Adrenal gland (tissue), 19 donors: ENCODE measurements around the gene GOLGA8H. TPM values are rescaled to one million over a fixed set of nuclear protein-coding genes. Genes with fewer than 3 reads are reported as not detected.
A peak's percentile ranks its signal among the peaks of the same experiment; 100 is the strongest.
"Not testable (repeated sequence)": the region's sequence is repeated elsewhere in the genome, so short reads cannot be mapped to it uniquely, and the experiment has no call there.

Experiments
- DNase-seq, 7 donors: peaks; one replicate each; pipeline ENCODE4 v3.0.0-alpha.2; 2019 to 2020
- H3K27ac ChIP-seq, 5 donors: fragments of 200-600 bp; sonication (generic) in 4 of 5; 1 replicate in 3 of 5; 2 replicates in 2 of 5; pipeline versions ENCODE4 v1.5.1 to v1.8.0; 2016 to 2020; ENCODE audit warnings: mild to moderate bottlenecking in 1 of 5
- H3K27me3 ChIP-seq: fragments of 200-600 bp; 2 replicates; pipeline ENCODE4 v1.8.0; 2021
- H3K36me3 ChIP-seq, 2 donors: fragments of 200-600 bp; replicated peaks in 1 of 2; 1 replicate in 1 of 2; 2 replicates in 1 of 2; pipeline versions ENCODE4 v1.5.1 to v1.8.0; 2018 to 2022
- H3K4me1 ChIP-seq, 2 donors: fragments of 200-600 bp; replicated peaks in 1 of 2; 1 replicate in 1 of 2; 2 replicates in 1 of 2; pipeline versions ENCODE4 v1.5.1 to v1.8.0; 2018 to 2021
- H3K4me3 ChIP-seq, 4 donors: fragments of 200-600 bp; sonication (generic) in 3 of 4; one replicate each; pipeline ENCODE4 v1.5.1; 2016 to 2018
- H3K9me3 ChIP-seq, 3 donors: fragments of 200-600 bp; sonication (generic) in 1 of 3; replicated peaks in 1 of 3; 1 replicate in 2 of 3; 2 replicates in 1 of 3; pipeline versions ENCODE4 v1.5.1 to v1.8.0; 2016 to 2021
- CTCF ChIP-seq, 6 experiments: fragments of 450-650 bp in 4 of 6; fragments of 200-600 bp in 2 of 6; sonication (generic) in 1 of 6; IDR thresholded peaks; 1 replicate in 5 of 6; 2 replicates in 1 of 6; pipeline versions ENCODE4 v1.5.1 to v1.8.0; 2016 to 2021; ENCODE audit warnings: antibody characterized with exemption in 6 of 6, mild to moderate bottlenecking in 2 of 6, moderate library complexity in 1 of 6
- WGBS, 4 donors: extraction: QIAGEN DNeasy Blood & Tissue Kit in 2 of 4; methylation state at CpG; one replicate each; pipeline versions ENCODE4 v1.1.5 to v1.1.7; 2013 to 2017; 5-methylcytosine and 5-hydroxymethylcytosine counted together
- intact Hi-C, 2 donors: fragments of 100-400 bp; cut with DNase I; formaldehyde crosslinking; loops; one replicate each; pipeline versions ENCODE4 v1.14.1 to v1.15.0; 2022 to 2023
- long read RNA-seq, 10 donors: library from polyadenylated mRNA in 3 of 10; unstranded in 2 of 10; stranded (forward) in 1 of 10; transcript quantifications; one replicate each; pipeline ENCODE4 v2.0.0 and lab custom pipeline, GENCODE V29; 2021 to 2026
- polyA plus RNA-seq, 3 donors: library from polyadenylated mRNA; stranded (reverse); fragments of 200-250 nt in 2 of 3; fragments of 350-450 nt in 1 of 3; fragmentation: Illumina TruSeq in 1 of 3; extraction: RNeasy Lipid Tissue Mini Kit (QIAGEN cat#74804) in 1 of 3; gene quantifications; one replicate each; pipeline ENCODE4 v1.2.3, GENCODE V29; 2013 to 2014
- total RNA-seq, 9 donors: library from RNA; depleted of rRNA in 4 of 9; stranded (reverse); fragments of >200 nt in 4 of 9; fragments of 120-200 nt in 1 of 9; fragmentation: NEBNext Ultra II Directional in 1 of 9; extraction: Animal tissue kit (Norgen Biotek cat#: 25700) in 1 of 9; gene quantifications; one replicate each; pipeline versions ENCODE4 v1.1.0 to v1.2.4, GENCODE V29; 2013 to 2023
- donor health status: healthy with polysubstance abuse.
- donor health status: Bipolar disorder and iron deficiency.
- donor health status: DM: yes; HTN: yes; CAD: no.
- donor health status: DM: no; HTN: no; CAD: no.
- donor health status: DM: no; HTN: no; CAD: no.
- donor health status: DM: yes; HTN: yes; CAD: no.

Gene GOLGA8H, protein sequence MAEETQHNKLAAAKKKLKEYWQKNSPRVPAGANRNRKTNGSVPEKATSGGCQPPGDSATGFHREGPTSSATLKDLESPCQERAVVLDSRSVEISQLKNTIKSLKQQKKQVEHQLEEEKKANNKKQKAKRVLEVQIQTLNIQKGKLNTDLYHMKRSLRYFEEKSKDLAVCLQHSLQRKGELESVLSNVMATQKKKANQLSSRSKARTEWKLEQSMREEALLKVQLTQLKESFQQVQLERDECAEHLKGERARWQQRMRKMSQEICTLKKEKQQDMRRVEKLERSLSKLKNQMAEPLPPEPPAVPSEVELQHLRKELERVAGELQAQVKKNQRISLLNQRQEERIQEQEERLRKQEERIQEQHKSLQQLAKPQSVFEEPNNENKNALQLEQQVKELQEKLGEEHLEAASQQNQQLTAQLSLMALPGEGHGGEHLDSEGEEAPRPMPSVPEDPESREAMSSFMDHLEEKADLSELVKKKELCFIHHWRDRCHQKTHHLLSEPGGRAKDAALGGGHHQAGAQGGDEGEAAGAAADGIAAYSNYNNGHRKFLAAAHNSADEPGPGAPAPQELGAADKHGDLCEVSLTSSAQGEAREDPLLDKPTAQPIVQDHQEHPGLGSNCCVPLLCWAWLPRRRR
- total RNA-seq, result 1 to 10 TPM in 1 of 9 donors, under 1 TPM in 4, not detected in 4; 0.28 to 1.1 (median 0.57) TPM
- polyA plus RNA-seq, result 1 to 10 TPM in 1 of 3 donors, under 1 TPM in 2; 0.07 to 1.8 (median 0.29) TPM
- long read RNA-seq, donor 1, result 0 reads
- long read RNA-seq, donor 2, result 0 reads
- long read RNA-seq, donor 3, result 0 reads
- long read RNA-seq, donor 4, result 0 reads
- long read RNA-seq, donor 5, result 0 reads
- long read RNA-seq, donor 6, result 0 reads
- long read RNA-seq, donor 7, result 0 reads
- long read RNA-seq, donor 8, result 0 reads
- long read RNA-seq, donor 9, result 0 reads
- long read RNA-seq, donor 10, result 0 reads

DNA sequence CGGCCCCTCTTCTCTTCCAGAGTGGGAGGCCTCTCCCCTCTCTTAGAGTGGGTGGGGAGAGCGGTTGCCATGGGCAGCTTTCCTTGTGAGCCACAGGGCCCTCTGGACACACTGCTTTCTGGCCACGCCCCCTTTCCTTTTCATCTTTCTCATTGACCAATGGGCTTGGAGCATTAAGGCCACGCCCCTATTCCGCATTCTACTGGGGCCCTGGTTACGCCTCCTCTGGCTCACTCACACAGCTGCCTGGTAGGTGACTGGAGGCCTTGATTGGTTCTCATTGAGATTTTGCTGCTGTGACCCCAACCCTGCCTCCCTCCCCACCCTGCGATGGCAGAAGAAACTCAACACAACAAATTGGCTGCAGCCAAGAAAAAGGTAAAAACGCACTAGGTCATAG is at the start of gene GOLGA8H:
Gene GOLGA8H, plus strand, starts transcription at position 233 of the 400 bp plus-strand sequence. Its CDS starts 98 bp downstream, at position 331.
- intact Hi-C loops, DNase-seq: not testable (repeated sequence)
- 86 to 97% (median 90%) methylated on average over 3 to 8 of the region's 8 CpGs for WGBS, 4 donors

DNA sequence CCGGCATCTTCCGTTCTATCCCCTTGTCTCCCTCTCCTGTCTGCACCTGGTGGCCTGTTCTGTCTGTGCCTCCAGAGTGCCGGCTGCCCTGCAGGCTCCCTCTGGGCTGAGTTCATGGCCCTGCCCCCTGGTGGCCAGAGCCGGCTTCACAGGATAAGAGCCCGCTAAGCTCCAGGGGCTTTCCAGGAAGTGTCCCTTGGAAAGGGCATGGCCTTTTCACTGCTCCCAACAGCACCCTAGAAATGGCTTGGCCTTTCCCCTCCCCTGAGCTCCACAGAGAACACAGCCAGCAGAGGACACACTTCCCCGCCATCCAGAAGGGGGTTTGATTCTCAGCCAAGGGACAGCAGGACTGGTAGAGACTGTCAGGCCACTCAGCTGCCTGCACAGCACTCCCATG is 36.9 kb upstream of the GOLGA8H start:
- H3K4me1 ChIP-seq, H3K27me3 ChIP-seq, H3K9me3 ChIP-seq, H3K4me3 ChIP-seq, intact Hi-C loops, H3K36me3 ChIP-seq, H3K27ac ChIP-seq: not testable (repeated sequence)
- DNase-seq, result peak in 1 of 7 donors; percentile 18
- peak in 4 of 6 experiments; percentile 13 to 49 (median 22) for TF ChIP-seq CTCF (IDR thresholded peaks at IDR 0.05)
- 0 to 7% methylated on average over 1 to 3 of the region's 6 CpGs; no CpG with 5 or more reads in 2 of the 4 donors for WGBS, 4 donors

More for the DNA sequence above, at the start of gene GOLGA8H:
- H3K27ac ChIP-seq, H3K4me1 ChIP-seq, H3K36me3 ChIP-seq, H3K9me3 ChIP-seq, H3K4me3 ChIP-seq, H3K27me3 ChIP-seq: not testable (repeated sequence)

GRCh38 chr15:30573012-30573491 is 30.8 kb upstream of the GOLGA8H start:
- H3K4me1 ChIP-seq, H3K27ac ChIP-seq, DNase-seq, H3K27me3 ChIP-seq, intact Hi-C loops, H3K4me3 ChIP-seq, H3K36me3 ChIP-seq, H3K9me3 ChIP-seq: not testable (repeated sequence)
- WGBS, 4 donors, result no CpG with 5 or more reads among the region's 38 CpGs

GRCh38 chr15:30579394-30579970 is 24.3 kb upstream of the GOLGA8H start:
- H3K4me1 ChIP-seq, intact Hi-C loops, H3K36me3 ChIP-seq, DNase-seq, H3K27ac ChIP-seq, H3K4me3 ChIP-seq, H3K9me3 ChIP-seq, H3K27me3 ChIP-seq: not testable (repeated sequence)
- WGBS, 4 donors, result no CpG with 5 or more reads among the region's 6 CpGs

GRCh38 chr15:30580716-30581115 is 23.1 kb upstream of the GOLGA8H start:
- intact Hi-C loops, H3K4me3 ChIP-seq, H3K27me3 ChIP-seq, H3K9me3 ChIP-seq, DNase-seq, H3K36me3 ChIP-seq, H3K4me1 ChIP-seq, H3K27ac ChIP-seq: not testable (repeated sequence)
- no CpG with 5 or more reads among the region's 4 CpGs for WGBS, 4 donors

DNA sequence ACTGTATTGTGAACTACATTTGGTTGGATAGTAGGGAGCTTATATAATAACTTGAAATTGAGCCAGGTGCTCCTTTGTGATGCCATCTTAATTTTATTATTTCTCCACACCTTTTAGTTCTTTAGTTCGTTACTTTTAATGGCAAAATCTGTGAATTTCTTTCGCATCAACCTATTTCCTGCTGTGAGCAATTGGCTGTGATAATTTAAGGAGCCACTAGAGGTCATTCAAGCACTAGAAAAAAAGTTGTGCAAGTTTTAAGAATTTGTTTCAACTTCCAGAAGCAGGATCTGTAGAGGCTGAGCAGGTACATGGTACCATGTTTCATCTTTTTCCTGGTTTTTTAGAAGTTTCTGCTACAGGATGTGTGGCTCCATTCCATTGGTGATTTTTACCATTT is 4.9 kb upstream of the GOLGA8H start:
- H3K36me3 ChIP-seq, H3K4me1 ChIP-seq, H3K9me3 ChIP-seq, H3K4me3 ChIP-seq, H3K27me3 ChIP-seq, intact Hi-C loops, H3K27ac ChIP-seq, DNase-seq: not testable (repeated sequence)
- WGBS, 4 donors, result 11 to 13% (median 12%) methylated on average over 2 of the region's 2 CpGs
- TF ChIP-seq CTCF (IDR thresholded peaks at IDR 0.05), result peak in 3 of 6 experiments; percentile 36 to 46 (median 39)

- H3K9me3 ChIP-seq, H3K27ac ChIP-seq, DNase-seq, H3K4me3 ChIP-seq, intact Hi-C loops, H3K4me1 ChIP-seq, H3K27me3 ChIP-seq, H3K36me3 ChIP-seq: not testable (repeated sequence)
- WGBS, 4 donors, result 38% methylated on average over 1 of the region's 6 CpGs; no CpG with 5 or more reads in 3 of the 4 donors
Observed at GRCh38 chr15:30612271-30612670, 8.4 kb downstream of the GOLGA8H start.
